BJ (cell line): ENCODE measurements around the gene DNAH8. TPM values are rescaled to one million over a fixed set of nuclear protein-coding genes. Genes with fewer than 3 reads are reported as not detected.

Source experiments
- CTCF ChIA-PET: fragments of 350-600 bp; formaldehyde crosslinking; extraction: SDS; loops from one replicate; lab custom pipeline; 2021; ENCODE audit warnings: antibody characterized with exemption, inconsistent platforms; lab: Yijun Ruan, JAX
- POLR2A ChIA-PET: fragments of 300-600 bp; sonication (Branson Sonifier 250); formaldehyde crosslinking; extraction: SDS; loops from one replicate; lab custom pipeline; 2021; ENCODE audit warnings: antibody characterized with exemption; lab: Charles Lee
- DNase-seq: peaks from one replicate; pipeline ENCODE4 v3.0.0-alpha.2; 2011; ENCODE audit warnings: low read depth
- H3K27me3 ChIP-seq: 2 replicates; pipeline ENCODE4 v1.6.0; 2011; ENCODE audit warnings: low read length; ENCODE audit not compliant: control insufficient read depth, insufficient read depth
- H3K36me3 ChIP-seq: 2 replicates; pipeline ENCODE4 v1.5.1; 2011; ENCODE audit warnings: low read length; ENCODE audit not compliant: control insufficient read depth, insufficient read depth
- H3K4me3 ChIP-seq: 2 replicates; pipeline ENCODE4 v1.5.1; 2011; ENCODE audit warnings: low read depth, mild to moderate bottlenecking, control low read depth, low read length
- CTCF ChIP-seq: IDR thresholded peaks from 2 replicates; pipeline ENCODE4 v1.5.1; 2011; ENCODE audit warnings: low read depth, mild to moderate bottlenecking, control low read depth, inconsistent platforms, low read length, moderate library complexity; ENCODE audit not compliant: insufficient read depth
- polyA plus RNA-seq: library from polyadenylated mRNA; depleted of rRNA; stranded (reverse); fragments of >200 nt; gene quantifications from 2 replicates; pipeline ENCODE4 v1.2.3, GENCODE V29; 2011

DNAH8 gene
- polyA plus RNA-seq, 1 experiment, result not detected

GRCh38 chr6:38806271-38806670 lies 91.2 kb downstream of the DNAH8 start:
- no peak for TF ChIP-seq CTCF
- CTCF ChIA-PET, result no interaction called here
- Histone ChIP-seq H3K27me3 (no peaks in the 10 kb centered on the region; the same call in 1 of the 2 replicates), H3K4me3 (no peak overlapping the region), H3K36me3 (no peaks in the 10 kb centered on the region)
- DNase-seq, result no peak
- POLR2A ChIA-PET, result no interaction called here

GRCh38 chr6:38806833-38807232 lies 91.7 kb downstream of the DNAH8 start:
- H3K4me3 ChIP-seq, result no peak overlapping the region
- POLR2A ChIA-PET, result no interaction called here
- CTCF ChIA-PET, result no interaction called here
- no peak for DNase-seq
- H3K27me3 ChIP-seq, result no peaks in the 10 kb centered on the region; the same call in 1 of the 2 replicates
- no peak for TF ChIP-seq CTCF
- no peaks in the 10 kb centered on the region for H3K36me3 ChIP-seq

GRCh38 chr6:38808039-38808438 lies 92.9 kb downstream of the DNAH8 start:
- DNase-seq, result no peak
- H3K27me3 ChIP-seq, result peaks cover 1% of the 10 kb centered on the region
- no peak for TF ChIP-seq CTCF
- CTCF ChIA-PET, result no interaction called here
- no peaks in the 10 kb centered on the region for H3K36me3 ChIP-seq
- H3K4me3 ChIP-seq, result no peak overlapping the region
- POLR2A ChIA-PET, result no interaction called here

GRCh38 chr6:38813041-38813823 lies 98.1 kb downstream of the DNAH8 start:
- POLR2A ChIA-PET, result no interaction called here
- DNase-seq, result no peak
- H3K4me3 ChIP-seq, result no peak overlapping the region
- no peaks in the 10 kb centered on the region for H3K36me3 ChIP-seq
- peaks cover 1% of the 10 kb centered on the region; the same call in 1 of the 2 replicates for H3K27me3 ChIP-seq
- CTCF ChIA-PET, result no interaction called here
- no peak for TF ChIP-seq CTCF

- no peak for TF ChIP-seq CTCF
- Histone ChIP-seq H3K36me3 (no peaks in the 10 kb centered on the region), H3K27me3 (peaks cover 1% of the 10 kb centered on the region; the same call in 1 of the 2 replicates), H3K4me3 (no peak overlapping the region)
- ChIA-PET CTCF (no interaction called here), POLR2A (no interaction called here)
- DNase-seq, result no peak
Measured at GRCh38 chr6:38814761-38815160, 99.7 kb downstream of the DNAH8 start.
